ENCODE measurements around the gene HRH3. TPM values are rescaled to one million over a fixed set of nuclear protein-coding genes. Genes with fewer than 3 reads are reported as not detected.

The HRH3 gene
- total RNA-seq, 4 donors from 2014 or later = not detected

DNA sequence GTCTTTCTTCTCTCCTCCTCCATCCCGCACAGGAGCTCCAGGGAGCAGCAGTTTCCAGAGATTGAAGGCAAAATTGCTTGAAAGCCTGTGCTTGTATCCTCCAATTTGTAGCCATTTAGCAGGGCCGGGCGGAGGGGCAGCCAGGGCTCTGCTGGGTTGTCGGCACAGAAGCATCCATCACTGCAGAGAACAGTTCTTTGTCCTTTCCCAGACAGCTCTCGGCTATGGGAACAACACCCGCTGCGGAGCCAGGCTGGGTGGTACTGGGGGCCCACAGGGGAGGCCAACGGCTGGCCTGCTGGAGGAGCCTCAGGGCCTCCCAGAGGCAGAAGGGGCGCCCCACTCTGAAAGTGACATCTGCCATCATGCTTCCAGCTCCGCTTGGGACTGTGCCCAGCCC lies 7.8 kb downstream of the HRH3 start:
- TF ChIP-seq POLR2A (IDR thresholded peaks at IDR 0.05; ENCODE audit: low read depth) (no peak), POLR2AphosphoS5 (IDR thresholded peaks at IDR 0.05) (no peak), EP300 (IDR thresholded peaks at IDR 0.05) (no peak), CTCF (IDR thresholded peaks at IDR 0.05) (no peak)
- no peak overlapping the region for H3K4me3 ChIP-seq
- no peaks in the 10 kb centered on the region for H3K9me3 ChIP-seq
- intact Hi-C loops (cut with DNase I) = no loop called here
- no peaks in the 10 kb centered on the region for H3K36me3 ChIP-seq
- H3K4me1 ChIP-seq = no peaks in the 10 kb centered on the region
- DNase-seq (ENCODE audit: extremely low spot score) = no peak
- WGBS = 42% methylated on average over 9 of the region's 10 CpGs
- peaks cover 0 to 82% (median 35%) of the 10 kb centered on the region in 4 donors for H3K27me3 ChIP-seq
- no peak overlapping the region for H3K27ac ChIP-seq (replicated peaks in 1 of 4)

DNA sequence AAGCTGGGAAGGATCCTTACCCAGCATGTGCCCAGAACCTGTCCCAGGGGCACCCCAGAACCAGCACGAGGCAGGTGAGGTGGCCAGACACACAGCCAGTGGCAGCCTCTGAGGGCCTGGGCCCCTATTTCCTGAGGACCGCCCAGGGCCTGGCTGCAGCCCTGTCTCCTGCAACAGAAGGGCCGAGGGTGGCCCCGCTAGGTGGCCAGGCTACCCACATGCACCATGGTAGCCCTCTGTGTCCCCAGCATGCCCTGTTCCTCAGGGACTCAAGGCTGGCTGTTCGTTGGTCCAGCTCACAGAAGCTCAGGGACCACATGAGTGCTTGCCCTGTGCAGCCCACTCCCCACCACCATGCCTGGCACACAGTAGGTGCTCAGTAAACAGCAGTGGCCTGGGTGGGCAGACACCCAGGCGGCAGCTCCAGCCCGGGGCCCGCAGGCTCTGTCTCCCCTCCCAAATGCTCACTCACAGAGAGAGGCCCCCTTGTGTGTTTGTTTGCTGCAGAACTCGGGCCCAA lies 8.2 kb downstream of the HRH3 start:
- H3K9me3 ChIP-seq = no peaks in the 10 kb centered on the region
- intact Hi-C loops (cut with DNase I) = no loop called here
- TF ChIP-seq CTCF (IDR thresholded peaks at IDR 0.05) = no peak
- no peak for TF ChIP-seq POLR2A (IDR thresholded peaks at IDR 0.05; ENCODE audit: low read depth)
- no peak for DNase-seq (ENCODE audit: extremely low spot score)
- H3K4me1 ChIP-seq = no peaks in the 10 kb centered on the region
- H3K4me3 ChIP-seq = no peak overlapping the region
- 63% methylated on average over 5 of the region's 9 CpGs for WGBS
- H3K27me3 ChIP-seq = peaks cover 0 to 77% (median 33%) of the 10 kb centered on the region in 4 donors
- H3K27ac ChIP-seq (replicated peaks in 1 of 4) = no peak overlapping the region
- no peaks in the 10 kb centered on the region for H3K36me3 ChIP-seq

- H3K27ac ChIP-seq (replicated peaks in 1 of 4) = no peak overlapping the region
- peaks cover 0 to 71% (median 33%) of the 10 kb centered on the region in 4 donors for H3K27me3 ChIP-seq
- no peaks in the 10 kb centered on the region for H3K36me3 ChIP-seq
- H3K9me3 ChIP-seq = no peaks in the 10 kb centered on the region
- 86% methylated on average over 4 of the region's 8 CpGs for WGBS
- intact Hi-C loops (cut with DNase I) = no loop called here
- DNase-seq (ENCODE audit: extremely low spot score) = no peak
- TF ChIP-seq CTCF (IDR thresholded peaks at IDR 0.05) = no peak
- no peak for TF ChIP-seq POLR2AphosphoS5 (IDR thresholded peaks at IDR 0.05)
- no peak for TF ChIP-seq POLR2A (IDR thresholded peaks at IDR 0.05; ENCODE audit: low read depth)
- no peak for TF ChIP-seq EP300 (IDR thresholded peaks at IDR 0.05)
- H3K4me1 ChIP-seq = no peaks in the 10 kb centered on the region
- no peak overlapping the region for H3K4me3 ChIP-seq
These were observed 8.9 kb downstream of the HRH3 start for GRCh38 chr20:62211216-62211615.

DNA sequence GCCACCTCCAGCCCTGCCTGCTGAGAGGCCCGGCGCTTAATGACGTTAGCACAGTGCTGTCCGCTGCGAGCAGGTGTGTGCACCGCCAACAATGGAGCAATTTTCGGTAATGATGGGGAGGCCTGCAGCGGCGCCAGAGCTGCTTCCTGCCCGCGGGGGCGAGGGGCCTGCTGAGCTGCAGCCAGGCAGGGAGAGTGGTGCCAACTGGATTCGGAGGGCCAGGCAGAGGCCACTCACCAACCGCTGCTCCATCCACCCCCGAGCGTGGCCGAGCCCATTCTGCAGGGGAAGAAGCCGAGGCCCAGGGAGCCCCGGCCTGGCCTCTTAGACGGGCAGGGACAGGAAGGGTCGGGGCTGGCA lies 9.6 kb downstream of the HRH3 start:
- intact Hi-C loops (cut with DNase I) = no loop called here
- no peak for DNase-seq (ENCODE audit: extremely low spot score)
- WGBS = 70% methylated on average over 2 of the region's 21 CpGs
- no peak overlapping the region for H3K27ac ChIP-seq (replicated peaks in 1 of 4)
- peaks cover 0 to 64% (median 33%) of the 10 kb centered on the region in 4 donors for H3K27me3 ChIP-seq
- H3K9me3 ChIP-seq = no peaks in the 10 kb centered on the region
- H3K36me3 ChIP-seq = no peaks in the 10 kb centered on the region
- no peaks in the 10 kb centered on the region for H3K4me1 ChIP-seq
- no peak overlapping the region for H3K4me3 ChIP-seq
- TF ChIP-seq POLR2AphosphoS5 (IDR thresholded peaks at IDR 0.05) = no peak
- no peak for TF ChIP-seq CTCF (IDR thresholded peaks at IDR 0.05)
- no peak for TF ChIP-seq POLR2A (IDR thresholded peaks at IDR 0.05; ENCODE audit: low read depth)
- no peak for TF ChIP-seq EP300 (IDR thresholded peaks at IDR 0.05)

- no peak for TF ChIP-seq EP300 (IDR thresholded peaks at IDR 0.05)
- H3K27me3 ChIP-seq = peaks cover 0 to 59% (median 32%) of the 10 kb centered on the region in 4 donors
- H3K4me3 ChIP-seq = no peak overlapping the region
- H3K36me3 ChIP-seq = no peaks in the 10 kb centered on the region
- WGBS = 64% methylated on average over 13 of the region's 17 CpGs
- no peak overlapping the region for H3K27ac ChIP-seq (replicated peaks in 1 of 4)
- intact Hi-C loops (cut with DNase I) = no loop called here
- H3K4me1 ChIP-seq = no peaks in the 10 kb centered on the region
- DNase-seq (ENCODE audit: extremely low spot score) = no peak
- H3K9me3 ChIP-seq = no peaks in the 10 kb centered on the region
These were observed 10.1 kb downstream of the HRH3 start for GRCh38 chr20:62209850-62210495.
